GM21381 (cell line): ENCODE measurements around the gene SRRM1.

ENCODE experiments used
- ATAC-seq: cut with Tn5 transposase; IDR thresholded peaks from one replicate; pipeline ENCODE4 v1.9.1; 2021; ENCODE audit warnings: mild to moderate bottlenecking, moderate library complexity; ENCODE audit not compliant: unreplicated experiment

The SRRM1 gene, protein sequence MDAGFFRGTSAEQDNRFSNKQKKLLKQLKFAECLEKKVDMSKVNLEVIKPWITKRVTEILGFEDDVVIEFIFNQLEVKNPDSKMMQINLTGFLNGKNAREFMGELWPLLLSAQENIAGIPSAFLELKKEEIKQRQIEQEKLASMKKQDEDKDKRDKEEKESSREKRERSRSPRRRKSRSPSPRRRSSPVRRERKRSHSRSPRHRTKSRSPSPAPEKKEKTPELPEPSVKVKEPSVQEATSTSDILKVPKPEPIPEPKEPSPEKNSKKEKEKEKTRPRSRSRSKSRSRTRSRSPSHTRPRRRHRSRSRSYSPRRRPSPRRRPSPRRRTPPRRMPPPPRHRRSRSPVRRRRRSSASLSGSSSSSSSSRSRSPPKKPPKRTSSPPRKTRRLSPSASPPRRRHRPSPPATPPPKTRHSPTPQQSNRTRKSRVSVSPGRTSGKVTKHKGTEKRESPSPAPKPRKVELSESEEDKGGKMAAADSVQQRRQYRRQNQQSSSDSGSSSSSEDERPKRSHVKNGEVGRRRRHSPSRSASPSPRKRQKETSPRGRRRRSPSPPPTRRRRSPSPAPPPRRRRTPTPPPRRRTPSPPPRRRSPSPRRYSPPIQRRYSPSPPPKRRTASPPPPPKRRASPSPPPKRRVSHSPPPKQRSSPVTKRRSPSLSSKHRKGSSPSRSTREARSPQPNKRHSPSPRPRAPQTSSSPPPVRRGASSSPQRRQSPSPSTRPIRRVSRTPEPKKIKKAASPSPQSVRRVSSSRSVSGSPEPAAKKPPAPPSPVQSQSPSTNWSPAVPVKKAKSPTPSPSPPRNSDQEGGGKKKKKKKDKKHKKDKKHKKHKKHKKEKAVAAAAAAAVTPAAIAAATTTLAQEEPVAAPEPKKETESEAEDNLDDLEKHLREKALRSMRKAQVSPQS

DNA sequence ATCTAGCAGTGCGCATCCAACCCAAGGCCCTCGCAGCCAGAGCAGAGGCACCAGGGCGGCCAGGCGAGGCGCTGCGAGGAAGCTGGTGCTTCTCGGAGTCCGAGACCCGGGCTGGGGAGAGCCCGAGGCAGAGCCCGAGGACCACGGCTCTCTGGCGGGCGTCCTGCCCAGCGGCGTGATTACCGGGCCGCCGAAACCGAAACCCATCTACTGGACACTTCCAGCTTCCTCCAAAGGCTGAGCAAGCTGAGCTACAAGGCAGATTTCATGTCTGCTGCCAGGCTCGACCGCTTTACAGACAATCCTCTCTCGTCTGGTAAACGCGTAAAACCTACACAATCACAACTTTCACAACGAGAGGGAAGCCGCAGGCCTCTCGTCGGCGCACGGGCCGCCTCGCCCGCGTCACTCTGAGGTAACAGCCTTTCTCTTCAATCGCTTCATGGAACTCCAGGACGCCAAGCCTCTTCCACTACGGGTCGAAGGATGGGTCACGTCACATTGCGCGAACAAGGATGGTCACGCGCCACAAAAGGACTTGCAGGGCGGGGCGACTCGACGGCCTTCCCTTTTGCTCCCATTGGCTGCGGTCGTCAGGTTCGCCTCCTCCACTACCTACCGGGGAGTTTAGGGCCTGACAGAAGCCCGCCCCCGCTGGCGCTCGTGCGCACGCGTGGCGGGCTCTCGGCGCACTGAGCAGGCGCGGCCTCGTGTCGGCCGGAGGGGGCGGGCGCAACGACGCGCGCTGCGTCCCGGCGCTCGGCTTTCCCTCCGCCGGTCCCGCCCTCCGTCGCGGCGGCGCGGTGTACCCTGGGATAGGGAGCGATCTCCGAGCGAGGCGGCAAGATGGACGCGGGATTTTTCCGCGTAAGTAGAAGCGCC is at the start of gene SRRM1:
Gene SRRM1, plus strand, starts transcription at position 822 of the 882 bp plus-strand sequence. Its CDS starts 25 bp downstream, at position 847.
- peak; percentile 87 for ATAC-seq

DNA sequence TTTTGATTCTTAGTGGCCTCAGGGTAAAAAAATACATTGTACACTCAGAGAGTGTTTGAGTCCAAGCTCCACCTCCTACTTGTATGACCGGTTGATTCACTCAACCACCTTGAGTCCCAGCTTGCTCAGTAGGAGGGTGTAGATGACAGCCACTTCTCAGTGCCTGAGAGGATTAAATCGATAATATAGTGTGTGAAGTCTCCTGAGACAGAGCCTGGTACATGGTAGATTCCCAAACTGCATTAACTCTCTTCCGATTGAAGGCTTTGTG is 48.8 kb upstream of the SRRM1 start:
- ATAC-seq, result no peak

DNA sequence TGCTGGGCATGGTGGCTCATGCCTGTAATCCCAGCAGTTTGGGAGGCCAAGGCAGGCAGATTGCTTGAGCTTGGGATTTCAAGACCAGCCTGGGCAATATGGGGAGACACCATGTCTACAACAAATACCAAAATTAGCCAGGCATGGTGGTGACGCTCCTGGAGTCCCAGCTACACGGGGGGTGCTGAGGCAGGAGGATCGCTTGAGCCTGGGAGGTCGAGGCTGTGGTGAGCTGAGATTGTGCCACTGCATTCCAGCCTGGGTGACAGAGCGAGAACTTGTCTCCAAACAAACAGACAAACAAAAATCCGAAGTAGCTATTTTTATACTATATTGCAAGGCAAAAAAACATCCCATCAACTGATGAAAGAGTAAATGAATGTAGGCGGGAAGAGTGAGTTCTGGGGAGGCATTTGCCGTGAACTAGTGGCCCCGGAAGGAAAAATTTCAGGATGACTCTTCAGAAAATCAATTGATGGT is 46.7 kb upstream of the SRRM1 start:
- ATAC-seq, result no peak

DNA sequence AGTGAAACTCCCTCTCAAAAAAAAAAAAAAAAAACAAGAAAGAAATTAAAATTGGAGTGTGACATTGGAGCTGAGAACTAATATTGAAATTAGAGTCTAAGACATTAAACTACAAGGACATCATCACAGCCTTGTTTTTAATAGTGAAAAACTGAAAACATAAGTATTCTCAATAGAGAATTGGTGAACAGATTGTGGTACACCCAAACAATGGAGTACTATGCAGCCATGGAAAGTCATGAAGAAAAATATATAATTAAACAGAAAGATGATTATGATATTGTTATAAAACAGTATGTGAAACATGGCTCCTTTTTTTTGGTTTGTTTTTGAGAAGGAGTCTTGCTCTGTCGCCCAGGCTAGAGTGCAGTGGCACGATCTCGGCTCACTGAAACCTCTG is 43.8 kb upstream of the SRRM1 start:
- ATAC-seq, result no peak

DNA sequence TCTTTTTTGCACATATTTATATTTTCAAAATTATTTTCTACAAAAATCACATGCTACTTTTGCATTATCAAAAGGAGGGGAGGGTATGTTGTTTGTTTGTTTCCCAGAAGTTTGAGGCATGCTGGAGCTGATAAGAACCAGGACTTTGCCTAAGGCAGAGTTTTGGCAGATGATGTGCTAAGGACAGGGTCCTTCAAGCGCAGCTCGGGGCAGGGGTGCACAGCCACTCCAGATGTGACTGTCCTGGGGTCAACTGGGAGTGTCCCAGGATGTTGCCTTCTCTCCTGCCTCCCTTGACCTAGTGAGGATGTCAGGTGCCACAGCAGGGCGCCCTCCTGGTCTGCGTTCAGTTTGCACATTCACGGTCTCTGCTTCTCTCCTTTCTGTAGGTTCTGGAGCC is 42.6 kb upstream of the SRRM1 start:
- ATAC-seq, result no peak

DNA sequence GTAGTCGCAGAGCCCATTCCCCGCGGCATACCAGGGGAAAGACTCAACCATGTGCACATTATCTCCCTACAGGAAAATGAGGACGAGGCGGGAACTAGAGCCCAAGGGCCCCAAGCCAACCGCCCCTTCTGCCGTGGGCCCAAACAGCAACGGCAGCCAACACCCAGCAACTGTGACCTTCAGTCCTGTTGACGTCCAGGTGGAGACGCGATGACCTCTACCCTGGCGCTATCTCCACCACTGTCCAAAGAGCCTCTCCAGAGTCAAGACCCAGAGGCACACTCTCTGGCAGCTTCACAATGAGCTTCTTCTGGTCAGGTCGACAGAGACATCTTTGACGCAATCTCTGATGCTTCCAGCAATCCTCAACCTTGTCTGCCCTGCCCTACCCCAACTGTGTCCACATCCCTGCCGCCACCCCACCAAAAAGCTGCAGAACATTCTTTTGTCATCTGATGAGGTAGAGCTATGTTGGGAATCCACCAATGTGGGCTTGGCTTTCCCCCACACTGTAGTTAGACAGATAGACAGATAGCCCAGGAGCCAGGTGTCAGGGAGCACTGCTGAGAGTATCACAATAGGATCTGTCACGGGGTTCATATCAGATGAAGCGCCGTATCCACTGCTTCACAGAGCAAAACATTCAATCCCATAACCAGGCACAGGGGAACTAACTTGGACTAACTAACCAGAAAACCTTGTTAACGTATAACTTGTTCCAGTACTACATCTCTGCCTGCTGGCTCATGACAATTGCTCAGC is 37.4 kb upstream of the SRRM1 start:
- no peak for ATAC-seq

DNA sequence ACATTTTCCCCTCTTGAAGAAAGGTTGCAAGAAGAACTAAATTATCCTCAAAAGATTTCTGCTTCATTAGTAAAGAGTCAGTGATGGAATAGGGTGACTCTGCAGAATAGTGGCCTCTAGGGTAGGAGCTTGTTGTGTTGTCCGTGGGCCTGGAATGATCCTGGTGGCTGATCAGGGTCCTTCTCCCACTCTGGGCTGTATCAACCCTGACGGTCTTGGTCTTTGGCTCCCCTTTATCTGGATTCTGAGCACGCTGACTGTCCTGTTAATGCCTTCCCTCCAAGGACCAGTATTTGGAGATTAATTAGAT is 36.9 kb upstream of the SRRM1 start:
- ATAC-seq, result no peak

DNA sequence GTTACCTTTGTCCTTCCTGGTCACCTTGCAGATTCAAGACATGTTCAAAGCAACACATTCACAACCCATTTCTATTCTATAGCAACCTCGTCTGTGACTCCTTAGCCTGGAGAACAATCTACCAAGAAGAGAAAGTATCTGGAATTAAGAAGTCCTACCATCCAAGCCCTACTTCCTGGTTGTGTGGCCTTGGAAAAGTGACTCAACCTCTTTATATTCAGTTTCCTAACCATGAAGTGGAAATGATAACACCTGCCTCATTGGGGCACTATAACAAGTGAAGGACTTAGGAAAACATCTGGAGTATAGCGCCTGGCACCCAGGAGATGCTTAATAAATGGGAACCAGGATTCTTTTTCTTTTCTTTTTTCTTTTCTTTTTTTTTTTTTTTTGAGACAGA is 36.5 kb upstream of the SRRM1 start:
- no peak for ATAC-seq

DNA sequence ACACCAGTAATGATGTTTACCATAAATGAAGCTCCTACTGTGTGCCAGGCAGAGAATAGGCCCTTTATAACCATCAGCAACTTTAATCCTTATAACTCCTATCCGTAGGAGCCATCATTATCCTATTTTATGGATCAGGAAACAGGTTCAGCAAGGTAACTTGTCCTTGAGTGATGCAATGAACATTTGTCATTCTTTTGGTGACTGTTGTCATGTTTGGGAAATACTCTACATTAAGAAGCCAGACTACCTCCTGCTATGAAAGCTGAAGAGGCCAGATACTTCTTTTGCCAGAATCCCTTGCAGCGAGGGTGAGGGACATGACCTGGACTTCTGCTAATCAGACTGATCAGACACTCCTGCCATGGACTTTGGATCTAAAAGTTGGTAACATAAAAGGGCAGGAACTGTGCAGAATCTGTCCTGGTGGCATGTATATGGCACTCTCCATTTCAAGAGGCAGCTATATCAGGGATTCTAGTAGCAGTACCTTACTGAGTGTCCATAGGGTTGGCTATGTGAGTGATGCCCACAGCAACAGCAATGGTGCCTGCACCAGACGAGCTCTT is 33.1 kb upstream of the SRRM1 start:
- no peak for ATAC-seq

DNA sequence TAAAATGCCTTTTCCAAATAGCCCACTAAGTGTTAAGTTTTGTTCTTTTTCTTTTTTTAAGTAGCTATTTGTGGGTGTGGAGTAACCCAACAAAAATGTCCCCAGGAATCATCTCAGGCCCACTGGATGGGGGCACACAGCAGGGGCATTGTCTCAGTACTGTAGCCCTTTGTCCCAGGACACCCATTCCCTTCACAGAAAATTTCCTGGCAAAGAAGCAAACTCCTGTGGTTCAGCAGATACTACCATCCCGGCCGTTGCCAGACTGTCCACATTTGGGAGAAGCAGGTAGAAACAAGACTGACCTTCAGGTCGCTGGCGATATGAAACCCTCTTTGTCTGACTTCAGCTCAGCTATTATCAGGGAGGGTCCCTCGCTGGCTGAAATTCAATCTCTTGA is 23.7 kb upstream of the SRRM1 start:
- no peak for ATAC-seq

DNA sequence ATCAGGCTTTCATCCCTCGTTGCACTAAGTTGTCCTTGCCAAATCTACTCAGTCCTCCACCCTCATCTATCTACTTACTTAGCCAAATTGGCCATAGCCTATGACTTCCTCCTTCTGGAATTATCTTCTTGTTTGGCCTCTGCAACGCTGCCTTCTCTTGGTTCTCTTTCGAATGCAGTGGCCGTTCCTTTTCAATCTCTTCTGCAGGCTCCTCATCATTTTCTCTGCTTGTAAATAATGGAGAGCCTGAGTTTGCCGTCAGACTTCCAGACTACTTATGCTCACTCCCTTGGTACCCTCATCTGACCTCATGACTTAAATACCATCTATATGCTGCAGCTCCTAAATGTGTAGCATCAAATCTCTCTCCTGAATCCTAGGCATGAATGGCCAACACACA is 22.4 kb upstream of the SRRM1 start:
- no peak for ATAC-seq

DNA sequence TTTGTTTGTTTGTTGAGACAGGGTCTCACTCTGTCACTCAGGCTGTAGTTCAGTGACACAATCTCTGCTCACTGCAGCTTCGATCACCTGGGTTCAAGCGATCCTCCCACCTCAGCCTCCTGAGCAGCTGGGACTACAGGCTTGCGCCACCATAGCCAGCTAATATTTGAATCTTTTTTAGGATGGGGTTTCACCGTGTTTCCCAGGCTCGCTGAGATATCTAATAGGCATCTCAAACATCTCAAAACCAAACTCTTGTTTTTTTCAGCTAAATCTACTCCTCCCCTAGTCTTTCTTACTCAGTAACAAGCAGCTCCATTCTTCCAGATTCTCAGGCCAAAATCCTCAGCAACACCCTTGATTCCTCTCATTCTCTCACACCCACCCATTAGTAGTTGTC is 22.0 kb upstream of the SRRM1 start:
- no peak for ATAC-seq

DNA sequence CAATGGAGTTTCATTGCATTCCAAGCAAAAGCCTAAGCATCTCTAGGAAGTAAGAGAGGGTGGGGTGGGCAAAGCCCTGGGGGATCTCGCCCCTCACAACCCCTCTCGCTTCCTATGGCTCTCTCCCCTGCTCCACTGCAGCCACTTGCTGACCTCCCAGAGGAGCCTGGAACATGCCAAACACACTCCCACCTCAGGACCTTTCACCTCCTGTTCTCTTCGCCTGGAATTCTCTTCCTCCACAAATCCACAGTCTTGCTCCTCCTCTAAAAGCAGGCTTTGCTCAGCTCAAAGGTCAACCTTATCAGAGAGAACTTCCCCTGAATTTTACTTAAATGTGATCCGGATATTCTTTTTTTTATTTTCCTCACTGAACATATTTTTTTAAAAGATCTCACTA is 20.9 kb upstream of the SRRM1 start:
- no peak for ATAC-seq

DNA sequence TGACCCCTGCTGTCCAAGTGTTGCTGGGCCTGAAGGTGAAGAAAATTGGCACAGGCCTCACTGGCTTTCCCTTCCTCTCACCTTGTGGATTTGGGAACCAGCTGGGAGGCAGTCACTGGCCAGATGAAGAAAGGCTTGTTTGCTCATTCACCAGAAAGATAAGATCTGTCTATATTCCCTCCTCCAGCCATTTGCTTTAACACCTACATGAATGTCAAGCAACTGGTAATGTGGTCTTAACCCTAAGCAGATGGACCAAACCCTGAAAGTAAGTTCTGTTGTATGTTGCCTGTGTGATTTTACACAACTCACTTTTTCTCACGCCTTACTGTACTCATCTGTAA is 10.3 kb upstream of the SRRM1 start:
- ATAC-seq, result no peak

DNA sequence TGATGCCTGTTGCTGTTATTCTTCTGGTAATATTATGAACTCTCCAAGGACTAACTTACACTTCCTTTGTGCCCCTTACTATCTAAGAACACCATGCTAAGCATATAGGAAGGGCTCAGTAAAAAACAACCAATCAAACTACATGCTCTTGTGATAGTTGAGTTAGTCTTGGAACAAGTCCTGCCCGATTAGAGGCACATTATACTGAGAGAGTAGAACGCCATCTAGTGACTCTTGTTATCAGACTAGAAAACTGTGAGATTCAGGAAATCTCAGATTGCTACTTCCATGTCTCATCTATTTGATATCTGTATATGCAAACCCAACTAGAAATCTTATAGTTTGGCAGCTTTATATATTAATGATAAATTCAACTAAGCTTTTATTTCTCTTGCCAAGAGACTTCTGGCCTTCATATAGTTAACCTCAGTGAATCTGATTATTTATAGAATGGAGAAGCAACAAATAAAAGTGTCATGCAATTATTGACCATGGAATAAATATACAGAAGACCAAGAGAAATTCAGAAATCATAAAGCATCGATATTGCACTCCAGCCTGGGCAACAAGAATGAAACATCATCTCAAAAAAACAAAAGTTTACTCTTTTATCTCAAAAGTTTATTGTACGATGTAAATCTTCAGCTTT is 7.8 kb upstream of the SRRM1 start:
- ATAC-seq, result no peak

DNA sequence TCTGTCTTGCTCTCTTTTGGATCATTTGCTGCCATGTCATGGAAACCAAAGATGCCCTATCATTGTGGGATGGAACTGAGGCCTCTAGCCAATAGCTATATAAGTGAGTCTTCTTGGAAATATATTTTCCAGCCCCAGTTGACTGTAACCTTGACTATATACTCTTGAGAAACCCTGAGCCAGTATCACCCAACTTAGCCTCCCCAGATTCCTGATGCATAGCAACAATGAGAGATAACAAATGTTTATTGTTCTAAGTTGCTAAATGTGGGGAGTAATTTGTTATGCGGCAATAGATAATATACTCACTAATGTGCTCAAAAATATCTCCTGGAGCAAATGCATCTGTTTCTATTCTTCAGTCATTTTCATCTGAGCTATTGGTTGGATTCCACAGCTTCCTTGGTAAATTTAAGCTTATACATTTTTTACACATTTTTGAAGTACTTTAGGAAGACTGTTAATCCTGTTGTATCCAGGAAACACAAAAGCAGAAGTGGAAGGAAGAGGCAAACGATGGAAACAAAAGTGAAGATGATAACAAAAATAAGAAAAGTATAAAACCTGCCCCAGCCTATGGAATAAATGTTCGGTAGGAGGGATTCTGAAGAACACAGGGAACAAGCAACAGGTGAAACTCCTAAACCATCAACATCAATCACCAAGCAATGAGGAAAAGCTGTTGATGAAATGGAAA is 6.3 kb upstream of the SRRM1 start:
- ATAC-seq, result no peak

DNA sequence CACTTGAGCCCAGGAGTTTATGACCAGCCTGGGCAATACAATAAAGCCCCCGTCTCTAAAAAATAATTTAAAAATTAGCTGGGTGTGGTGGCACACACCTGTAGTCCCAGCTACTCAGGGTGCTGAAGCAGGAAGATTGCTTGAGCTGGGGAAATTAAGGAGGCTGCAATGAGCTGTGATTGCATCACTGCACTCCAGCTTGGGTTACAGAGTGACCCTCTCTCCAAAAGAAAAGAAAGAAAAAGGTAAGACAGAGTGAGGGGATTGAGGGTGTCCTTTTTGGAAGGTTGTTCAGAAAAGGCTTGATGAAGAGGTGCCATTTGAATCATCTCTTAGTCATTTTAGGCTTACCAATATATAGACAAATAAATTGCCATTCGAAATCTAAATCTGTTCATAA is 4.0 kb upstream of the SRRM1 start:
- no peak for ATAC-seq

DNA sequence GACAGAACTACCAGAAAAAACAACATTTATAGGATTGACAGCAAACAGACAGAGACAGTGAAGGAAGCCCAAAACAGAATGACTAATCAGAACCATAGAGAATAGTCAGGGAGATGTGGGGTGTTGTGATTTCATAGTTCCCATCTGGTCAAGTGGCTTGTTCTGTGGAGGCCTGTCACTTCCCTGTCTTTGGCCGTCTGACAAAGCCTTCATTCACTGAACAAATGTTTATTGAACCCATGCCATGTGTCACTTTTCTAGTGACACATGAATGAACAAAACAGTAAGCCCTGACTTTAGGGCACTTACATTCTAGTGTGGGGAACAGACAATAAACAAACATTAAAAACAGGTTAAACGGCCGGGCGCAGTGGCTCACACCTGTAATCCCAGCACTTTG is 3.2 kb upstream of the SRRM1 start:
- no peak for ATAC-seq

DNA sequence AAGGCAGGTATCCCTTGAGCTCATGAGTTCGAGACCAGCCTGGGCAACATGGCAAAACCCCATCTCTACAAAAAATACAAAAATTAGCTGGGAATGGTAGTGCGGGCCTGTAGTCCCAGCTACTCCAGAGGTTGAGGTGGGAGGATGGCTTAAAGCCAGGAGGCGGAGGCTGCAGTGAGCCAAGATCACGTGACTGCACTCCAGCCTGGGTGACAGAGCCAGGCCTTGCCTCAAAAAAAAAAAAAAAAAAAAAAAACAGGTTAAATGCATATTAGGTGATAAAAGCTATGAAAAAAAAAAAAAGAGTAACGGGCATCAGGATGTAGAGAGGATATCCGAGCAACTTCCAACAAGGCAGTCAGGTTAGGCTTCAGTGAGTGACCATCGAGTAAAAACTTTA is 2.8 kb upstream of the SRRM1 start:
- no peak for ATAC-seq
